Measurements from ENCODE around the gene TEKTIP1. TPM values are rescaled to one million over a fixed set of nuclear protein-coding genes. Genes with fewer than 3 reads are reported as not detected.

TEKTIP1 gene
- total RNA-seq, 2 donors from 2014 or later, result 0.41 to 5.3 TPM

GRCh38 chr19:3493651-3494050, 45.3 kb upstream of the TEKTIP1 start:
- 95% methylated on average over 14 of the region's 14 CpGs for WGBS
- no peak for TF ChIP-seq POLR2AphosphoS5 (IDR thresholded peaks at IDR 0.05)
- TF ChIP-seq, protein P1, sequence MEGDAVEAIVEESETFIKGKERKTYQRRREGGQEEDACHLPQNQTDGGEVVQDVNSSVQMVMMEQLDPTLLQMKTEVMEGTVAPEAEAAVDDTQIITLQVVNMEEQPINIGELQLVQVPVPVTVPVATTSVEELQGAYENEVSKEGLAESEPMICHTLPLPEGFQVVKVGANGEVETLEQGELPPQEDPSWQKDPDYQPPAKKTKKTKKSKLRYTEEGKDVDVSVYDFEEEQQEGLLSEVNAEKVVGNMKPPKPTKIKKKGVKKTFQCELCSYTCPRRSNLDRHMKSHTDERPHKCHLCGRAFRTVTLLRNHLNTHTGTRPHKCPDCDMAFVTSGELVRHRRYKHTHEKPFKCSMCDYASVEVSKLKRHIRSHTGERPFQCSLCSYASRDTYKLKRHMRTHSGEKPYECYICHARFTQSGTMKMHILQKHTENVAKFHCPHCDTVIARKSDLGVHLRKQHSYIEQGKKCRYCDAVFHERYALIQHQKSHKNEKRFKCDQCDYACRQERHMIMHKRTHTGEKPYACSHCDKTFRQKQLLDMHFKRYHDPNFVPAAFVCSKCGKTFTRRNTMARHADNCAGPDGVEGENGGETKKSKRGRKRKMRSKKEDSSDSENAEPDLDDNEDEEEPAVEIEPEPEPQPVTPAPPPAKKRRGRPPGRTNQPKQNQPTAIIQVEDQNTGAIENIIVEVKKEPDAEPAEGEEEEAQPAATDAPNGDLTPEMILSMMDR (IDR thresholded peaks at IDR 0.05), result no peak
- no peak for TF ChIP-seq POLR2A (IDR thresholded peaks at IDR 0.05)
- no peaks in the 10 kb centered on the region for H3K27me3 ChIP-seq (replicated peaks; ENCODE audit: insufficient read depth)
- H3K9me3 ChIP-seq, result no peaks in the 10 kb centered on the region
- no peaks in the 10 kb centered on the region for H3K4me1 ChIP-seq (replicated peaks)
- H3K36me3 ChIP-seq, result peaks cover 4 to 7% of the 10 kb centered on the region in 2 donors
- DNase-seq (ENCODE audit: low spot score), result no peak
- intact Hi-C loops (cut with DNase I), result no loop called here
- H3K4me3 ChIP-seq, result no peak overlapping the region
- no peak overlapping the region for H3K27ac ChIP-seq

DNA sequence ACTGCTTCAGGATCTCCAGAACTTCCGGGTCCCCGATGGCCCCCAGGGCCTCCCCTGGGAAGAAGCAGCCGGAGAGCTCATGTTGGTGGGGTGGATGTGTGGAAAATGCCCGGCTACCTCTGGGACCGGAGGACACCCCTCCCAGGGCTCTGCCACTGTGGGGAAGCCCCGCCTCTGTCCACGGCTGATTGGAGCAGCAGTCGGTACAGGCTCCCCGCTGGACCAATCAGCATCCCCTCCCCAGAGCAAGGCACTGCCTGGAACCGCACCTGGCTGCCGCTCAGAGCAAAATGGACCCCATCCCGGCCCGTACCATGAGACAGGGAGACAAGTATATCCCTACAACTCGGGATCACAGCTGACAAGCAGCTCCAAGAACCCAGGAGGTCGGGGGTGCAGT, 44.9 kb upstream of the TEKTIP1 start:
- Histone ChIP-seq H3K4me1 (replicated peaks) (no peaks in the 10 kb centered on the region), H3K27ac (no peak overlapping the region), H3K4me3 (no peak overlapping the region), H3K36me3 (peaks cover 4 to 7% of the 10 kb centered on the region in 2 donors), H3K27me3 (replicated peaks; ENCODE audit: insufficient read depth) (no peaks in the 10 kb centered on the region), H3K9me3 (no peaks in the 10 kb centered on the region)
- WGBS, result 70% methylated on average over 9 of the region's 15 CpGs
- intact Hi-C loops (cut with DNase I), result no loop called here
- no peak for DNase-seq (ENCODE audit: low spot score)
- TF ChIP-seq POLR2AphosphoS5 (IDR thresholded peaks at IDR 0.05), result no peak
- TF ChIP-seq POLR2A (IDR thresholded peaks at IDR 0.05), result no peak
- TF ChIP-seq, protein P1 (IDR thresholded peaks at IDR 0.05), result no peak

DNA sequence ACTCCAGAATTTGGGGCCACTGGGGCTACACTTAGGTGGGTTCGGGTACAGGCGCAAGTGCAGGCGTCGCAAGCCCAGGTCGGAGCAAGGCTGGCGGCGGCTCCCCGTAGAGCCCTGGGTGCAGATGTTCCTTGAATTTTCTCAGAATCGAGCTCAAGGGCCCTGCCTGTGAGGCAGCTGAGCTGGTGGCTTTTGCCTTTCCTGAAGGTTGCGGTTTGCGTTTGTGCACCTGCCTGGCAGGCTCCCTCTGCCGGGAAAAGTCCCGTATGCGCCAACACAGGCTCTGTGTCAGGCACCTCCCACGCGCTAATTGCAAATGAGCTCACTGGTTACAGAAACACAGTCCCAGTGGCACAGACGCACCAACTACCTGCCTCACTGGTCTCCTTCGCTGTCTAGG, 44.4 kb upstream of the TEKTIP1 start:
- H3K27ac ChIP-seq, result no peak overlapping the region
- TF ChIP-seq POLR2AphosphoS5 (IDR thresholded peaks at IDR 0.05) (no peak), POLR2A (IDR thresholded peaks at IDR 0.05) (no peak)
- TF ChIP-seq, protein P1 (IDR thresholded peaks at IDR 0.05), result no peak
- H3K36me3 ChIP-seq, result peaks cover 4 to 7% of the 10 kb centered on the region in 2 donors
- H3K27me3 ChIP-seq (replicated peaks; ENCODE audit: insufficient read depth), result no peaks in the 10 kb centered on the region
- DNase-seq (ENCODE audit: low spot score), result no peak
- 88% methylated on average over 18 of the region's 18 CpGs for WGBS
- intact Hi-C loops (cut with DNase I), result no loop called here
- H3K4me3 ChIP-seq, result no peak overlapping the region
- no peaks in the 10 kb centered on the region for H3K9me3 ChIP-seq
- peaks cover 4% of the 10 kb centered on the region for H3K4me1 ChIP-seq (replicated peaks)

DNA sequence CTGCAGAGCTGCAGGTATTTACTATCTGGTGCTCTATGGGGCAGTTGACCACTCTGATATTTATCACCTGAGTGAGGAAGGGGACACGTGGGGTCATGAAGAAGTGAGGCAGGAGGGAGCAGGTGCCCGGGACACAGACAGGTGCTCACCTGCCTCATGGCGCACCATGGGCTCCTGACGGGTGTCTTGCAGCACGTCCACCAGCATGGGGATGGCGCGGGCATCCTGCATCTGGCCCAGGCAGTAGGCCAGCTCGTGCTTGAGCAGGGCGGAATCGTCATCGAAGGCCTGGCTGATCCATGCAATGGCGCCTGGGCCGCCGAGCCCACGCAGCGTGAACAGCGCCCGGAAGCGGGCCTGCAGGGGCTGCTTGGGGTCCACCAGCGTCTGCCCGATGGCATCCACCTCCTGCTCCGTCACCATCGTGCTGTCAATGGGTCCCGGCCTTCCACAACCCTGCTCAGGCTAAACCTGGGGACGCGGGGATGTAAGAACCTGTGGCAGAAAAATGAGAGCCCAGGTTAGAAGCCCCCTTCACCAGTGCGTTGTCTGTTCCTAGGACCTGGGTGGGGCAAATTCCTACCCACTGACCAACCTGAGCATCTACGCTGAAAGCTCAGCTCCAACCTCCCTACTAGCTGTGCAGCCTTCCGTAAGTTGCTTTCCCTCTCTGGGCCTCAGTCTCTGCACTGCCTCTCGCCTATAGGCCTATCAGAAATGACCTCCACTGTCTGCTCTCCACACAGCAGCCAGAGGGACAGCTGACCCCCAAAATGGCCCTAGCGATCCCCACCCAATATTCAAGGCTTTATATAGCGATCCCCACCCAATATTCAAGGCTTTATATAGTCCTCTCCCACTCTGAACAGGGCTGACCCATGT, 42.3 kb upstream of the TEKTIP1 start:
- Histone ChIP-seq H3K4me3 (no peak overlapping the region), H3K4me1 (replicated peaks) (peaks cover 5% of the 10 kb centered on the region), H3K36me3 (peaks cover 2 to 4% of the 10 kb centered on the region in 2 donors), H3K9me3 (no peaks in the 10 kb centered on the region), H3K27me3 (replicated peaks; ENCODE audit: insufficient read depth) (no peaks in the 10 kb centered on the region), H3K27ac (no peak overlapping the region)
- intact Hi-C loops (cut with DNase I), result no loop called here
- DNase-seq (ENCODE audit: low spot score), result no peak
- TF ChIP-seq, protein P1 (IDR thresholded peaks at IDR 0.05), result no peak
- TF ChIP-seq POLR2A (IDR thresholded peaks at IDR 0.05), result no peak
- no peak for TF ChIP-seq POLR2AphosphoS5 (IDR thresholded peaks at IDR 0.05)
- 95% methylated on average over 32 of the region's 32 CpGs for WGBS
